ENCODE results near the gene FARP1.
"Not testable (repeated sequence)": the region's sequence is repeated elsewhere in the genome, so short reads cannot be mapped to it uniquely, and the experiment has no call there.

The FARP1 gene

DNA sequence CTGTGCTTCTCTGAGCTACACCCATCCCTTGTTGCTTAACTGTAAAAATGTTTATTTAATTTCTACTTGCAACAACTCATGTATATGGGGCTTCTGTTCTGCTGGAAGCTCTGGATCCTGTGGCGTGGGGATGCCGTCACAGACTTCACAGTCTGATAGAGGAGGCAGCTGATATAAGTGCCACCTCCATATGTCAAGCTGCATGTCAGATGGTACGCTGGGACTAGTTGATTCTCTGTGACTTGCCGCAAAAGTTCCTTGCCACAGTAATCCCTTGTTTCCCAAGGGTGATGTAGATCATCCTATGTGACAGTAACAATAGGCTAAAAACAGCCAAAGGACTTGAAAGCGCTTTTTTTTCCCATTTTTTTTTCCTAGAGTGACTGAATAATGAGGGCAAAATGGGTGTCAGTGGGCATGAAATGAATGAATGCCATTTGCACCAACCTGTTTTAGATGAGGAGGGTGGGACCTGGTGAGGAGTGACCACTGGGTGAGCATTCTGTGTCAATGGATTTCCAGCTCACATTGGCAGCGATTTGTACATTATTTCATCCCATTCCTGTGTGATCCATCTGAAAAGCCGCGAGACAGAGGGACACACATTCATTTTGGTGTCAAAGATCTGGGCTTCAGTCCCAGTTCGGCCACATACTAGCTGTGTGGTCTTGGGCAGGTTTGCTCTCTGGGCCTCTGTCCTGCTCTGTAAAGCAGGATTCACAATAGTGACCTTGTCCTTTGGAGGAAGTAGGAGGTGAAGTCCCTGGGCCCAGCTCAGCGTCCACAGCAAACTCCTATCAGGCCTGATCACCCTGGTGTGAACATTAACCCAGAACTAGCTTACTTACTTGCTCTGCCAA lies 123.0 kb downstream of the FARP1 start:
- no peak for FAIRE-seq

DNA sequence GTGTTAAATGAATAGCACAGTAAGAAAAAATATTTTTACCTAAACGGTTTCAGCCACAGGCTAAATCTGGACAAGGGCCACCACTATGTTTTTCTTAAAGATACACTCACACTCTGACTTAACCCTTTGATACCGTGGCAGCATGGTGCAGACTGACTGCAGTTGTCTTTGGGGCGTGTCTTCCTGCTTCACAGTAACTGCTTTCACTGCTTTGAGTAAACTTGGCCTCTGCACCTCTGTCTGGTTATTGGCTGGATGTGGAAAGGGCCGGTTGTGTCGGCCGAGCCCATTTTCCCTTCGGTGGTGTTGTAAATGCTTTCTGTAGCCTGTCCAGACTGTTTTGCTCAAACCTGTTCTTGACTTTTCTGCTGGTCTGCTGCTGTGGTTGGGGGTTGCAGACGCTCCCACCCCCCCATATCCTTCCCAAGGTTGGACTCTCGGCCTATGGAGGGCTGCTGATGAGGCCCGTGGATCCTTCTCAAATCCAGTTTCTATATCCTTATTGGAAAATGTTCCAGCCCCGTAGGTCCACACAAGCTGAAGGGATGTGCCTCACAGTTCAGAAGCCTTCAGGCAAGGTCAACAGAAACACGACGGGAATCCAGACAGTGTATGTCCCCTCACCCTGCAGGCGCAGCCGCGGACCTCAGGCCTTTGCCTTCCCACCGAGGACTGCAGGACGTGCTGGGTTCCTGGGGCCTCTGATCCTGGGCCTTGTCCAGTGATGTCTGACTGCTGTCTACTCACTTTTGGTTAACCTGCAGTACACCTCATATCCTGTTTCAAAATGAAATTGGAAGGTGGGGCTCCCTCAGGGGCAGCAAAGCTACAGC lies 124.4 kb downstream of the FARP1 start:
- no peak for FAIRE-seq

DNA sequence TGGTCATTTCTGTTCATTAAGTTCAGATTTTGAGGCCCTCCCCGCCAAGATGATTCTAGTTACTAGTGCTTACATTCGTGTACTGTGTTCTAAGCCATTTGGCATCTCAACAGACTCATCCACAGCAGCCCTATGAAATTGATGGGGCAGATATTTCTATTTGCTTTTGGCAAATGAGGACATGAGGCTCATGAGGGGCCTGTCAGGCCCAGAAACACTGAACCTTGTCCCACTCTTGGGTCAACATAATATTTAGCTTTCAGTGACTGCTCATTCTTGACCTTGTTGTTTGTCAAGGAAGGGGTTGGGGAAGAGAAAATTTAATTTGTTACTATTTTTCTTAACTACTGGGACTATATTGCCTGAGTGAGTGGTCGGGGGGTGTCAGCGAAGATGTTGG lies 126.5 kb downstream of the FARP1 start:
- no peak for FAIRE-seq

DNA sequence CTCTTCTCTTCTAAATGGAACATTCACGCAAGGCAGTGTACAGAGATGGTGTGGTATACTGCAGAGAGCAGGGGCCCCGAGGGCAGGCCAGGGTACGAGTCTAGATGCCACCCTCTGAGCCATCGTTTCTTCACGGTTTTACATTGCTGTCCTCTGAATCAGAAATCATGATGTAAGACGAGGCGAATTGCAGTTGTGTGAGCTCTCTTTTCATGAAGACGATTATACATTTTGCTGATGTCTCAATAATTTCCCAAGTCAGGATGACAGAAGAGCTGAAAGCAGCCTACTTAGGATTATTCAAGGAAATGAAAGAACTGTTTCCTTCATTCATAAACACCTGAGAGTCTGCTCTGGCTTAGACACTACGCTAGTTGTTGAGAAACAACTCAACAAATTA lies 127.9 kb downstream of the FARP1 start:
- FAIRE-seq = no peak

DNA sequence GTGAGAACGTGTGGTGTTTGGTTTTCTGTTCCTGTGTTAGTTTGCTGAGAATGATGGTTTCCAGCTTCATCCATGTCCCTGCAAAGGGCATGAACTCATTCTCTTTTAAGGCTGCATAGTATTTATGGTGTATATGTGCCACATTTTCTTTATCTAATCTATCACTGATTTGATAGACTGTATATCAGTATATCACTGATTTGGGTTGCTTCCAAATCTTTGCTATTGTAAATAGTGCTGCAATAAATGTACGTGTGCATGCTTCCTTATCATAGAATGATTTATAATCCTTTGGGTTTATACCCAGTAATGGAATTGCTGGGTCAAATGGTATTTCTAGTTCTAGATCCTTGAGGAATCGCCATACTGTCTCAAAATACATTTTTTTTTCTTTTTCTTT lies 128.8 kb downstream of the FARP1 start:
- not testable (repeated sequence) for FAIRE-seq

DNA sequence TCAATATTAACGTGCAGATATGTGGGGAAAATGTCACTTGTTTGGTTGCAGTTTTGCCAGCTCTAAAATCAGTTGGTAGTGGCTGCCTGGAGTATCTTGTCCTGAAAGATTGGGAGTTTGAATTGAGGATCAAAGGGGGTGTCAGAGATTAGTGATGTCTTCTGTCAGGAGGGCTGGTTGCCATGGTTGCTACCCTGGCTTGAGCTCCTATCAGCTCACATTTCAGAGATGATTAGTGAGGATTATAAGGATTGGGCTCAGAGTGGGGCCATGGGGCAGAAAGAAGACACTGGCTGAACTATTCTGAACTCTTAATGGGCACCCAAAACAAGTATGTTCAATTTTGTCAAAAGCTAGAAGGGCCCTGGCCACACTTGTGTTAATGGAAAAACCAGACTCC lies 129.7 kb downstream of the FARP1 start:
- no peak for FAIRE-seq

DNA sequence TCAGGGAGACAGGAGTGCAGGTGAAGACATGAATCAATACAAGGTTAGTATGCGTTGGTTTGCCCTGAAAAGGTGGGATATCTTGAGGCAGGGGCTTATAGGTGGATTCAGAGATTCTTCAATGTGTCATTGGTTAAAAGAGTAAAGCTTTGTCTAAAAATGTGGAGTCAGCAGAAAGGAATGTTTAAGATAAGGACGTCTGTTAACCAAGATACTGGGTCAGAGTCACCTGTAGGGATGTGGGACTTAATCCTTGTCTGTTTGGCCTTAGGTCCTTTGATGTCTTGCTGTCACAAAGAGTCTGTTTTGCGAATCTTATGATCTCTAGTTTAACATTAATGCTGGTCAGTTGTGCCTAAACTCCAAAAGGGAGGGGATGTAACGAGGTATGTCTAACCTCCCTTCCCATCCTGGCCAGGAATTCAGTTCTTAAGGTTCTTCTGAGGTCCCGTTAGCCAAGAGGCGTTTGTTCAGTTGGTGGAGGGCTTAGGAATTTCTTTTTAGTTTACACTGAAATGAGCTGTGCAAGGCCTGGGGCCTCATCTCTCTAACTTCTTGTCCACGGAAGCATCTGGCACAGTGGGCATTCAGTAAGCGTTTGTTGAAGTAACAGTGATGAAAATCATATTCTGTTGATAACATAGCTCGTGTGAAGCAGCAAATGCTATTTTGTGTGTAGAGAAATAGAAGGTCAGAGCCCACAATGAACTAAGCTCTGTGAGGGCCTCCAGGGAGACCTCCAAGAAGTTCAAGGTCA lies 130.4 kb downstream of the FARP1 start:
- FAIRE-seq = no peak

DNA sequence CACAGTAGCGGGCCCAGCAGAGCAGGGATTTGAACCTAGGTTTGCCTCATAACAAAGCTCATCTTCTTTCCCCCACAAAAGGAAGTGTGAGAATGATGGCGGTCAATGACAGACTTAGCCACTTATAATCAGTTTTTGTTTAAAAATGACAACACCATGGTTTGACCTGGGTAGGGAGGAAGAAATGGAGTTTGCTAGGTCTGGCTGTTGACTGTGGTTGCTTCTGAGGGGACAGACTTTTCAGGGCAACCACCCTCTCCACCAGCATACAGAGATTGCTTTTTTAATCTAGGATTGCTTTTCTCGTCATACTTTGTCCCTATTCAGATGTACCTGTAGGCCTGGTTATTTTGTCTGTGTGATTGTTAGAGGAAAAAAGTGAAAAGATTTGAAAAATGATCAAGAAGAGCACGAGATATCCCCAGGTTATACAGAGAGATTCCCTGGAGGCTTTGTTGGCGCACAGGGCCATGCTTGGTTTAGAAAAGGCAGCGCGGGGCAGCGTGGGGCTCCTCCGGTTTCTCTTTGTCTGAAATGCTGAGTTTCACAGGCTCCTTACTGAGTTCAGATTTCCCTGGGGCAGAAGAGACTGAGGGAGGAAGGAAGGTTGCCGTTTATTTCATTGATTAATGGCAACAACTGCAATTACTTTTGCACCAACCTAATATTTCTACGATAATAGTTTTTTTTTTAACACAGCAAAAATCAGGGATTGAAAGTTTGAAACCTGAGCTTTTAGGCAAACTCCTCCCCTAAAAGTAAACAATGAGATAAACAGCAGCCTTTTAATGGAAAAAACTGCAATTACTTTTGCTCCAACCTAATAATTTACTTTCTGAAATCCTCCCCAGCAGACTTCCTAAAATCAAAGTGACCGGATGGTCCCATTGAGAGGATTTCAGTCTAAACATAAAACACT lies 131.2 kb downstream of the FARP1 start:
- FAIRE-seq = no peak

DNA sequence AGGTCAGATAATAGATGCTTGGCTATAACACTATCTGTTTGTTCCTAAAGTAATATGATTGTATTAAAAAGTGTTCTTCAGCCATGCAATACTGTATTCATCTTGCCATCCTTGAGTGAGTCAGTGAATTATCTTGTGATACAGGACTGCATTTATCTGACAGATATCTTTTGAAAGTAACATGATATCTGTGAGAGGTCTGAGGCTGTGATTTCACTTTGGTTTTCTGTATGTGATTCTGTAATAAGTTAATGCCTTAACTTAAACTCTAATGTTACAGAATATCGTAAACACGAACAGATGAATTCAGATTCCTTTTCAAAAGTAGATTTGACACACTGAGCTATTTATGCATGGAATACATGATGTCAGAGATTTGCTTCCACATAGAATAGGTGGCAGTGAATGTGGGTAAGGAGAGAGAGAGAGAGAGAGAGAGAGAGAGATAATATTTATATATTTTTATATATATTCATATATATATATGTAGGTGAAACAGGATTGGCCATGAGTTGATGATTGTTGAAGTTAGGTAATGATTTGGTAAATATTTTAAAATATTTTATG lies 132.1 kb downstream of the FARP1 start:
- FAIRE-seq = no peak

DNA sequence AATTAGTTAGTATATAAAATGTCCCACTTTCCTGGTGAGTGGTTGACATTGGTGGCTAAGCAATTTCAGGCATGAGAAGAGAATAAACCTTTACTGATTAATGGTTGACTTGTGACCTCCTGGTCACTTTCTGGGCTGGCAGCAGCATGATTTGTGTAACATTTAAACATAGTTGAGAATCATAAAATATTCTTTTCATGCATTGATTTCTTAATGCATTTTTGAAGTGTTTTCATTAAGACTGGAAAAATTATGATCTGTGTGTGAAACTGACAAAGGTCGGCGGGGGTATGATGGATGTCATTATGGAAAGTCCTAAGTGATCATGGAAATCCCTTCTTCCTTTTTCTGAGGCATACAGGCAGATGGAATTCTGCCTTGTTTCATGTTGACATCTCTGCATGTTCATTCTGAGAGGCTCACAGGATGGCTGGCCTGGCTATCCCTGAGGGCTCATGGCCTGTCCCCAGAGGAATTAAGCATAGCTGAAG lies 132.8 kb downstream of the FARP1 start:
- no peak for FAIRE-seq

DNA sequence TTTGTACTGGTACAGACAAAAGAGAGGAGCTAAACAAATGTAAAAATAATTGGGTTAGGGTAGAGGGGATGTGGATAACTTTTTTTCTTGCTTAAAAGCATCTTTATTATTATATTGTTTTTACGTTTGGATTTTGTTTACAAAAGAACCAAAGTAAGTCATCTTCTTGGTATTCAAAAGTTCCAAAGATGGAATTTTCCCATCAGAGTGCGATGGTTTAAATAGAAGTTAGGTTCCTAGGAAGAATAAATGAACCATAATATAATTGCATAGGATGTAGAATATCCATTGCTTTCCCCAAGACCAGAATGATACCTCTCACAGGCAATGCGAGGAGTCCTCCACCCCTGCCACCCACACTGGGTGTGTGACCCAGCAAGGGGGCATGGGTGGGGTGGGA lies 133.6 kb downstream of the FARP1 start:
- no peak for FAIRE-seq

DNA sequence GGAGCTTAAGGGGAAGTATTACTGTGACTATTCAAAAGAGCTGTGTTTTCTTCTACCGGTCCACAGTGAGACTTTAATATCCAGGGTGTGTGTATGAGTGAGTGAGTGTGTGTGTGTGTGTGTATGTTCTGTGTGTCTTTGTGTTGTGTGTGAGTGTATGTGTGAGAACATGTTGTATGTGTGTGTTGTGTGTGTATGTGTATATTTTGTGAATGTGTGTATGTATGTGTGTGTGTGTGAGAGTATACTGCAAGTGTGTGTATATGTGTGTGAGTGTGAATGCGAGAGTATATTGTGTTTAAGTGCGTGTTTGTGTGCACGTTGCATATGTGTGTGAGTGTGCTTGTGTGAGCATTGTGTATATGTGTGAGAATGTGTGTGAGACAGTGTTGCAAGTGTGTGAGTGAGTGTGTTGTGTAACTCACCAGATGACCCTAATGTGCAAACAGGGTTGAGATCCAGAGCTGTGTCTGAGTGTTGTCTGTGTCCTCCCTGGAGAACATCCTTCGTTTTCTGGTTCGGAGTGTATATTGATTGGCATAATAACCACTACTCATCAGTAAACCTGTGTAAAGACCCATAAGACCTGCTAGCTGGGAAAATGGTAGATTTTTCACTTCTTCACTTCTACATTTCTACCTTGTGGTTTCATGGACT lies 135.3 kb downstream of the FARP1 start:
- no peak for FAIRE-seq

DNA sequence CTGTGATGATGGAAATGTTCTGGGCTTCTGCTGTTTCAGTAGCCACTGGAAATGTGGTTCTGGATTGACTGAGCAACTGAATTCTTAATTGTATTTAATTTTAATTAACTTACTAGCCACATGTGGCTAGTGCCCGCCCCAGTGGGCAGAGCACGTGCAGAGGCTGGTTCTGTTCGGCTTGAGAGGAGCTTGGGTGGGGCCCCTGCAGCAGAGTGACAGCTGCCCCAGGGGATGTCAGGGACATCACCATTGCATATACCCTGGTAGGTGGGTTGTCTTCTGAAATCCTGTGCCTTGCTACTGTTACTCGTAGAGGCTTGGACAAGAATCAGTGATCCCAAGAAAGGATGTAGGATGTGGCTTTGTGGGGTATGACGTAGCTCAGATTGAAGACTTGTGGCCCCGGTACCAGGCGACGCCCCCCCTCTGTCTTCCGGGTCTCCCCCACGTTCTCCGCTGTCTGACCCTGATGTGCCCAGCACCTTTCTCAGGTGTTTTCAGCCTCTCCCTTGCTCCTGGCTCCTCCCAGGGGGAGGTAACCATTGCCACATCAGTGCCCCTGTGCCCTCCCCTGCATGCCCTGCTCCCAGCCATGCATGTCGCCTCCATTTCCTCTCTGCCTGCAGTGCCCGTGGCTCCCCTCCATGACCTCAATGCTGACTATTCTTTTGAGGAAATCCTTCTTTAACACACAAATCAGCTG lies 136.7 kb downstream of the FARP1 start:
- FAIRE-seq = no peak

DNA sequence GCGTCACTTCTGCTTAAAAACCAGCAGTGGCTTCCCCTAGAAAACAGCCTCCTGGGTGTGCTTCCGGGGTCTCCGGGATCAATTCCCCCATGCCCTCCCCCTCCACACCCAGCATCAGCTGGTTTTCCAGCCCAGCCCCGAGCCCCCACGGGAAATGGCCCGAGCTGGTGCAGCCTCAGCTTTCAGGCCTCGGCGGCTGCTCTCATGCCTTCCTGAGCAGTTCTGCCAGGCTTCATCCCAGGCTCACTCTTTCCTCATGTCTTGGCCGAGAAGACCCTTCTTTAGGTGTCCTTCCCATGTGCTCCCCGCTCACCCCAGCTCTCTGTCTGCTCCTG lies 137.2 kb downstream of the FARP1 start:
- no peak for FAIRE-seq

DNA sequence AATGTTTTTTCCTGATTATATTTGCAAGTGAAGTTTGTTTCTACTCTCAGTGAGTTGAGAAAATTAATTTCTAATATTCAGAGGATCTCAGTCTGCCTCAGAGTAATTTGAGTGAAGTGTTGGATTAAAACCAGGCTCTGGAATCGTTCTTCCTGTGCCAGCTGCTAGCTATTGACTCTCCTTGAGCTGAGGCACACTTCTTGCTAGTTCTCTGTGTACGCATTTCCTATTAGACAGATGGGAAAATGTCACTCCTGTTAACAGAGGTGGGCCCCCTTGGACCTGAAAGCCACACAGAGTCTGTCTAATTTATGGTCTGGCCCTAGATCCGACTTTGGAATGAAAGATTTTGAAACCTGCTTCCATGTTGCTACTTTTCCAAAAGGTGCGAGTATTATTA lies 141.8 kb downstream of the FARP1 start:
- FAIRE-seq = no peak

DNA sequence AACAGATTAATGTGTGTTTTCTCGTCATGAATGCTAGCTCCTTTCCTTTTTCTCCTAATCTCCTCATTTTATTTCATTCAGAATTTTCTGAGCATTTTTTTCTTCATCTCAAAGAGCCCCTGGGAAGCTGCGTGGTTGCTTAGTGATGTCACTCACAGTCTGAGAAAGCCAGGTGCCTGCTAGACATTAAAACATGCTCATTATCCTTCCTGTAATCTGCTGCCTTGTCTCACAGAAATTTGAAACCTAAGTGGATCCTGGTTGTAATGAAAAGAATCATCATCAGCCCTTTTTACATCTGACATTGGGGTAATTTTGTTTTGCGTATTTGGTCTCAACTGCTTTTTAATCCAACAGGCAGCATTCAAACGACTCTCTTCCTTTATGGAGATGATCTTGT lies 142.4 kb downstream of the FARP1 start:
- no peak for FAIRE-seq

DNA sequence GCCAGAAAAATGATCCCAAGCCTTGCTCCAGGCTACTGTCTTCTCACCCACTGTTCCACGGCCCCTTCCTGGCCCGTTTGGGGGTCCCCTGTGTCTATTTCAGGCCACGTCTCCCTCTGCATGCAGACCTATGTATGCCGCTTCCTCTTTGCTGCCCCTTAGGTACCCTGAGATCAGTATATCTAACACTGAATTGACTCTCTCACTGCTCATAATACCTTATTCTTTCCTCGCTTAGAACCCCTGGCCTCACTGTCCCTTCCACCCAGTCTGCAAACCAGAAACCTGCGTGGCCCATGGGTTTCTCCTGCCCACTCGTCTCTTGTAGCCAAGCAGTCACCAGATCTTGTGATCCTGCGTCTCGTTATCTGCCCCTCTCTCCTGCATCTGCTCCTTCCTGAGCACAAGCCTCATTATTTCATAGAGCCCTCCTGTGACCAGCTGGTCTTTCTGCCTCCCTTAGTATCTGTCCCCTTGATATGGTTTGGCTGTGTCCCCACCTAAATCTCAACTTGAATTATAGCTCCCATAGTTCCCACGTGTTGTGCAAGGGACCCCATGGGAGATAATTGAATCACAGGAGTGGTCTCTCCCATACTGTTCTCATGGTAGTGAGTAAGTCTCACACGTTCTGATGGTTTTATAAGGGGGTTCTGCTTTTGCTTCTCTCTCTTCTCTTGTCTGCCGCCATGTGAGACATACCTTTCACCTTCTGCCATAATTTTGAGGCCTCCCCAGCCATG lies 143.1 kb downstream of the FARP1 start:
- no peak for FAIRE-seq

DNA sequence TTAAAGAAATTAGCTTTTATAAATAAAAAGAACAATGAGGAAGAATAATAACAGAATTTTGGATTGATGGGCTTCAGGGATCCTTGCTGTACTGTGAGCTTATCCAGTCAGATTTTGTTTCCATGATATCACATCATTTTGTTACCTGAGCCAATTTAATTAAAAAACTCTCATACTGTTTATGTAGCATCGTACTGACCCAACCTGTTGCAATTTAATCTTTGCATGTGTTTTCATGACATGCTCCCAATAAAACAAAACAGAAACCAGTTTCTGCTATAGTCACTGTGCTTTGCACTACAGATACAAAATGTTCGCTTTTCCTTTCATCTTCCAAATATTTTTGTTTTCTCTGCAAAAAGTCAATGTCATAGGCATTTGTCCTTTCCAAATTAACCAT lies 143.9 kb downstream of the FARP1 start:
- no peak for FAIRE-seq

DNA sequence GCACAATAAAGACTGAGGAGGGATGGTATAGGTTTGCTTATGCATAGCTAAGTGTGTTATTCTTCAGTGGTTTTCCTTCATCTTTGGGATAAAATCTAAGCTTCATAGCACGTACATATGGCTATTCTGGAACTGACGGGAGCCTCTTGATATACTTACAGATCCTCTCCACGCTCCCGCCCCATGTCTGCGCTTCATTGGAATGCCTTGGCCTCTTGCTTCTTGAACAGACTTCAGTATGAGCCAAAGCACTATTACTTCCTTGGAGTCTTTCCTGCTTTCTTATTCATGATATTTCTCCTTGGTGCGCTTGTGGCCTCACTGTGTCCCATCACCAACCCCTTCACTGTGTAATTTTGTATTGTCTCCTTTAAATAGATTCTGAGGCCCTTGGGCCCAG lies 145.3 kb downstream of the FARP1 start:
- no peak for FAIRE-seq

DNA sequence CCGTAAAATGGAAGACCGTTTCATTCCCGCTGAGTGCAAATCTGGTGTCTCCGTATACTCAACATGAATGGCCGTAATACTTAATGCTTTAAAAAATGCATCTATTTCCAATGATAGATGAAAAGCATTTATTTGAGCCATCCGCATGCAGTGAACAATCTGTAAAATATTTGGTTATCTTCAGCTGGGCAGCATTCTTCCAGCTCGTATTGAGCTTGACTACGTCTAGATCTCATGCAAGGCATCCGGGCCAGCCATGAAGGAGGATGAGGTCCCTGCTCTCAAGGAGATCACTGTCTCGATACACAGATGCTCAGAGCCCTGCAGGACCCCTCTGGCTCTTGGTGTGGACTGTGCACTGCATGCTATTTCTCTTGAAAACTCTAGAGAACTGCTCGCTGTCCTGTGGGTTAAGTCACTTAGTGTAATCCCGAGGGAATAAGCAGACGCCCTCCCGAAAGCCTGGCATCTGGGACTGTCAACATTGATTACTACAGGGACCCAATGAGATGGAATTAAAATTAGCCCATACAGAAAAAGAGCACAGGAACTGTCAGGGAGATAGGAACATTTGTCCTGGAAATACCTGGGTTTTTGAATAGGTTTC lies 146.5 kb downstream of the FARP1 start:
- FAIRE-seq = no peak

Data from G401.6 (cell line).